ENCODE data around the gene VPS33B.

- no peak for TF ChIP-seq CTCF (tag by site-specific recombination; IDR thresholded peaks at IDR 0.05)
- no peak for TF ChIP-seq ZNF704 (tag by site-specific recombination; IDR thresholded peaks at IDR 0.05)
- no peak for TF ChIP-seq ZNF530 (tag by site-specific recombination; IDR thresholded peaks at IDR 0.05; ENCODE audit: low read depth)
- TF ChIP-seq REST (tag by site-specific recombination; IDR thresholded peaks at IDR 0.05): no peak
Measured at GRCh38 chr15:90953947-90954711, 68.3 kb downstream of the VPS33B start.
